ENCODE results near the gene SLC9A8. TPM values are rescaled to one million over a fixed set of nuclear protein-coding genes. Genes with fewer than 3 reads are reported as not detected.

Gene SLC9A8
- total RNA-seq, 1 experiment from 2014 or later: 6.7 TPM

GRCh38 chr20:49792611-49793010 is 20.0 kb upstream of the SLC9A8 start:
- no peak for ATAC-seq
- no peaks in the 10 kb centered on the region for H3K36me3 ChIP-seq (ENCODE audit: control insufficient read depth in 1 of 2, insufficient read depth in 2 of 2, low read length in 2 of 2)
- TF ChIP-seq MAX (IDR thresholded peaks at IDR 0.05) (no peak), TCF7L2 (IDR thresholded peaks at IDR 0.05; ENCODE audit: borderline replicate concordance, extremely low read depth, insufficient read depth, insufficient read length) (no peak), CTCF (IDR thresholded peaks at IDR 0.05 in 2 of 3, conservative IDR thresholded peaks at IDR 0.05 in 1 of 3; ENCODE audit: borderline replicate concordance in 1 of 3, insufficient read depth in 1 of 3, low read depth in 2 of 3, low read length in 2 of 3) (no peak), SRF (IDR thresholded peaks at IDR 0.05; ENCODE audit: low read depth) (no peak), ZFX (IDR thresholded peaks at IDR 0.05) (no peak), SP1 (IDR thresholded peaks at IDR 0.05; ENCODE audit: low read depth) (no peak), YY1 (IDR thresholded peaks at IDR 0.05; ENCODE audit: extremely low read depth, insufficient replicate concordance, low read depth, low read length) (no peak), RAD21 (IDR thresholded peaks at IDR 0.05; ENCODE audit: low read depth) (no peak), ZNF274 (IDR thresholded peaks at IDR 0.05; ENCODE audit: low read depth, low read length) (no peak), JUND (IDR thresholded peaks at IDR 0.05) (no peak), EZH2phosphoT487 (IDR thresholded peaks at IDR 0.05; ENCODE audit: borderline replicate concordance) (no peak), CBX3 (IDR thresholded peaks at IDR 0.05; ENCODE audit: low read depth) (no peak), CEBPB (IDR thresholded peaks at IDR 0.05; ENCODE audit: low read depth) (no peak)
- peaks cover 4 to 16% of the 10 kb centered on the region in 2 experiments for H3K4me1 ChIP-seq (ENCODE audit: control insufficient read depth in 1 of 2, insufficient read depth in 2 of 2, low read length in 2 of 2)
- ChIA-PET CTCF (no interaction called here), POLR2A (no interaction called here), RAD21 (ENCODE audit: low non-redundant PET in 1 of 2, low total read pairs in 2 of 2, uncharacterized antibody in 2 of 2, unreplicated experiment in 2 of 2) (no interaction called here)
- H2AFZ ChIP-seq (ENCODE audit: low read depth, low read length, poor library complexity, severe bottlenecking): no peak overlapping the region
- no peaks in the 10 kb centered on the region for H3K27me3 ChIP-seq (ENCODE audit: insufficient read depth, low read length)
- intact Hi-C loops (cut with micrococcal nuclease): no loop called here
- no peak overlapping the region for H3K9ac ChIP-seq (ENCODE audit: low read length)
- H3K9me2 ChIP-seq (ENCODE audit: insufficient read depth): no peaks in the 10 kb centered on the region
- no TSS peak for BruUV-seq (replicated peaks)
- no peak overlapping the region for H3K27ac ChIP-seq (ENCODE audit: low read depth, low read length)
- no peak overlapping the region for H3K4me2 ChIP-seq (ENCODE audit: low read length)
- H4K20me1 ChIP-seq (ENCODE audit: insufficient read depth): no peaks in the 10 kb centered on the region
- H3K4me3 ChIP-seq (replicated peaks in 1 of 2; ENCODE audit: low read depth in 1 of 2, low read length in 2 of 2): no peak overlapping the region
- no peaks in the 10 kb centered on the region for H3K9me3 ChIP-seq (ENCODE audit: control insufficient read depth in 1 of 2, insufficient read depth in 1 of 2, low read depth in 1 of 2, low read length in 2 of 2)
- no peak for DNase-seq (ENCODE audit: low read depth, low spot score)
- H3K79me2 ChIP-seq (ENCODE audit: insufficient read depth, low read length): no peaks in the 10 kb centered on the region
